Uterus (tissue), 2 donors: ENCODE data around the gene RAC2.

ENCODE experiments used
- POLR2A ChIP-seq, 2 donors: fragments of 450-650 bp; IDR thresholded peaks; one replicate each; pipeline ENCODE4 v1.6.1; 2016; ENCODE audit warnings: antibody characterized with exemption in 2 of 2, mild to moderate bottlenecking in 1 of 2, moderate library complexity in 1 of 2
- TF ChIP-seq, protein P1 (sequence below), 4 experiments: fragments of 200-600 bp in 2 of 4; fragments of 450-650 bp in 2 of 4; sonication (generic) in 2 of 4; IDR thresholded peaks; one replicate each; pipeline ENCODE4 v1.5.1; 2016 to 2019; ENCODE audit warnings: antibody characterized with exemption in 4 of 4, mild to moderate bottlenecking in 2 of 4, moderate library complexity in 1 of 4

DNA sequence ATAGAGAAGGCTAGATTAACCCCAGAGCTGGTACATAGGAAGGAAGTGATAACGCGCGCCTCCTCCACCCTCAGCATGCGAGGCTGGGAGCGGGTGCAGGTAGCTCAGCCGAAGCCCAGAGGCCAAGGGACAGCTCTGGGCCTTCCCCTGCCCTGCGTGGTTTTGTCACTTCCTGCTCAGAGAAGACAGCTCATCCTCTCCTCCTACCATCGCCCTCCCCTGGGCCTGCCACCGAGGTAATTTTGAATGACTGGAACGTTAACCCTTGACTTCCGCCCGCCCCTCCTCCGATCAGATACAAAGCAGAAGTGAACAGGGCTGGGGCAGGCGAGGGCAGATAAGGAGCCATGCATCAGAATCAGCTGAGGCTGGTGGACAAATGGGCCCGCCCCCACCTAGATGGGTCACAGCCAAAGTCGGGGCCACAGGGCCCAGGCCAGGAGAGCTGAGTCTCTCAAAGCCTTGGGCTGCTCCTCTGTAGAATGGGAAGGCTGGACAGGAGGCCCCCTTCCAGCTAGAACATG, 1.6 kb downstream of the RAC2 start:
- TF ChIP-seq, protein P1, sequence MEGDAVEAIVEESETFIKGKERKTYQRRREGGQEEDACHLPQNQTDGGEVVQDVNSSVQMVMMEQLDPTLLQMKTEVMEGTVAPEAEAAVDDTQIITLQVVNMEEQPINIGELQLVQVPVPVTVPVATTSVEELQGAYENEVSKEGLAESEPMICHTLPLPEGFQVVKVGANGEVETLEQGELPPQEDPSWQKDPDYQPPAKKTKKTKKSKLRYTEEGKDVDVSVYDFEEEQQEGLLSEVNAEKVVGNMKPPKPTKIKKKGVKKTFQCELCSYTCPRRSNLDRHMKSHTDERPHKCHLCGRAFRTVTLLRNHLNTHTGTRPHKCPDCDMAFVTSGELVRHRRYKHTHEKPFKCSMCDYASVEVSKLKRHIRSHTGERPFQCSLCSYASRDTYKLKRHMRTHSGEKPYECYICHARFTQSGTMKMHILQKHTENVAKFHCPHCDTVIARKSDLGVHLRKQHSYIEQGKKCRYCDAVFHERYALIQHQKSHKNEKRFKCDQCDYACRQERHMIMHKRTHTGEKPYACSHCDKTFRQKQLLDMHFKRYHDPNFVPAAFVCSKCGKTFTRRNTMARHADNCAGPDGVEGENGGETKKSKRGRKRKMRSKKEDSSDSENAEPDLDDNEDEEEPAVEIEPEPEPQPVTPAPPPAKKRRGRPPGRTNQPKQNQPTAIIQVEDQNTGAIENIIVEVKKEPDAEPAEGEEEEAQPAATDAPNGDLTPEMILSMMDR (IDR thresholded peaks at IDR 0.05), result no peak
- no peak for TF ChIP-seq POLR2A (IDR thresholded peaks at IDR 0.05)
